ENCODE results near the gene PUDP. TPM values are rescaled to one million over a fixed set of nuclear protein-coding genes. Genes with fewer than 3 reads are reported as not detected.
"Not testable (repeated sequence)": the region's sequence is repeated elsewhere in the genome, so short reads cannot be mapped to it uniquely, and the experiment has no call there.

The PUDP gene
- total RNA-seq, 2 donors from 2014 or later: 3.4 to 12.7 TPM

DNA sequence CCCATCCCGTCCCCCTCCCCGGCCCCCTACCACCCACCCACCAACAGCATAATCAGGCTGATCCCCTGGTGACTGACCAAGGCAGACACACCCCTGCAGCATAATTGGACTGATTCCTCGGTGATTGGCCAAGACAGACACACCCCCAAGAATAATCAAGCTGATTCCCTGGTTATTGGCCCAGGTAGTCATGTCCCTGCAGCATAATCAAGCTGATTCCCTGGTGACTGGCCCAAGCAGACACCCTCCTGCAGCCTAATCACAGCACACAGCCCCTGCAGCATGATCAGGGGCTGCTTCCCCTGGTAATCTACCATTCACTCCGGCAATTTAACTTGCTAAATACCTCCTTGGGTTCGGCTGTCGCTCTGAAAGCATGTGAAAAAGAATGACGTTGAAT, 47.9 kb downstream of the PUDP start:
- Histone ChIP-seq H3K27me3 (replicated peaks; ENCODE audit: insufficient read depth) (no peaks in the 10 kb centered on the region), H3K27ac (no peak overlapping the region), H3K4me3 (no peak overlapping the region), H3K9me3 (no peaks in the 10 kb centered on the region), H3K36me3 (no peaks in the 10 kb centered on the region), H3K4me1 (ENCODE audit: control insufficient read depth in 1 of 2, low read depth in 2 of 2) (no peaks in the 10 kb centered on the region)
- ATAC-seq (ENCODE audit: insufficient number of reproducible peaks, low FRiP score, low read depth) (no peak), DNase-seq (ENCODE audit: low spot score) (no peak)
- TF ChIP-seq, protein P1, sequence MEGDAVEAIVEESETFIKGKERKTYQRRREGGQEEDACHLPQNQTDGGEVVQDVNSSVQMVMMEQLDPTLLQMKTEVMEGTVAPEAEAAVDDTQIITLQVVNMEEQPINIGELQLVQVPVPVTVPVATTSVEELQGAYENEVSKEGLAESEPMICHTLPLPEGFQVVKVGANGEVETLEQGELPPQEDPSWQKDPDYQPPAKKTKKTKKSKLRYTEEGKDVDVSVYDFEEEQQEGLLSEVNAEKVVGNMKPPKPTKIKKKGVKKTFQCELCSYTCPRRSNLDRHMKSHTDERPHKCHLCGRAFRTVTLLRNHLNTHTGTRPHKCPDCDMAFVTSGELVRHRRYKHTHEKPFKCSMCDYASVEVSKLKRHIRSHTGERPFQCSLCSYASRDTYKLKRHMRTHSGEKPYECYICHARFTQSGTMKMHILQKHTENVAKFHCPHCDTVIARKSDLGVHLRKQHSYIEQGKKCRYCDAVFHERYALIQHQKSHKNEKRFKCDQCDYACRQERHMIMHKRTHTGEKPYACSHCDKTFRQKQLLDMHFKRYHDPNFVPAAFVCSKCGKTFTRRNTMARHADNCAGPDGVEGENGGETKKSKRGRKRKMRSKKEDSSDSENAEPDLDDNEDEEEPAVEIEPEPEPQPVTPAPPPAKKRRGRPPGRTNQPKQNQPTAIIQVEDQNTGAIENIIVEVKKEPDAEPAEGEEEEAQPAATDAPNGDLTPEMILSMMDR (IDR thresholded peaks at IDR 0.05): no peak

DNA sequence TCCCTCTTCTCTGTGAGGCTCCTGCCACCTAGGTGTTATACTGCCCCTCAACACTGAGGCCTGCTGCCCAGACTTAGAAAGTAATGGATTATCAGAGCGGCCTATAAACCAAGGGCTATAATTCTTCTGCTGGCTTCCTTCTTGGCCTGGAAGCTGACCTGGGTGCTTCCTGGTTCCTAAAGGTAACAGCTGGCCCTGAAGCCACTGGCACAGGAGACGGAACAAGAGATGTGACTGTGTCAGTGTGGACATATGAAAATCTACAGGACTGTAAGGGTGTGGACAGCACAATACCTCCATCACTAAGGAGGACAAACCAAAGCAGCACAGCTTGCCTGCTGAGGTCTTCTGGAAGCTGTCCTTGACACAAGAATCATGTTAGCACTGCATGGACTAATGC, 52.3 kb downstream of the PUDP start:
- not testable (repeated sequence) for ATAC-seq (ENCODE audit: insufficient number of reproducible peaks, low FRiP score, low read depth); H3K9me3 ChIP-seq; H3K4me3 ChIP-seq; H3K4me1 ChIP-seq (ENCODE audit: control insufficient read depth in 1 of 2, low read depth in 2 of 2); H3K27ac ChIP-seq; H3K27me3 ChIP-seq (replicated peaks; ENCODE audit: insufficient read depth); DNase-seq (ENCODE audit: low spot score); H3K36me3 ChIP-seq

DNA sequence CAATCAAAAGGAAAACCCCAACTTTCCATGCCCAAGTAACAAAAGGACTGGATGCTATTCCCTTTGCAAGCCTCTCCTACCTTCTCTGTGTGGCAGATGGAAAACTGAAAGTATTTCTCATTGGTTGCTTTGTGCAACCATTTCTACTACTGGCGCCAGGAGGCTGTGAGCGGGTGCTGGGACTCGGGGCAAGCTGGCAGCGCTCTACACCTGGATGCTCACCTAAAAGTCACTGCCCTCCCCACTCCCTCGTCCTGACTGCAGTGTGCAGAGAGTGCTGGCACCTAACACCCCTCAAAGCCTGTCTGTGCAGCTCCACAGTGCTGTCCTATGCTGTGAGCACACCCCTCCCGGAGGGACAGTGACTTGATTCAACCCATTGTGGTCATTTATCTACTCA, 54.6 kb downstream of the PUDP start:
- TF ChIP-seq, protein P1 (IDR thresholded peaks at IDR 0.05): no peak
- ATAC-seq (ENCODE audit: insufficient number of reproducible peaks, low FRiP score, low read depth): no peak
- H3K27ac ChIP-seq: no peak overlapping the region
- H3K4me1 ChIP-seq (ENCODE audit: control insufficient read depth in 1 of 2, low read depth in 2 of 2): no peaks in the 10 kb centered on the region
- H3K36me3 ChIP-seq: no peaks in the 10 kb centered on the region
- no peaks in the 10 kb centered on the region for H3K9me3 ChIP-seq
- no peaks in the 10 kb centered on the region for H3K27me3 ChIP-seq (replicated peaks; ENCODE audit: insufficient read depth)
- H3K4me3 ChIP-seq: no peak overlapping the region
- no peak for DNase-seq (ENCODE audit: low spot score)

DNA sequence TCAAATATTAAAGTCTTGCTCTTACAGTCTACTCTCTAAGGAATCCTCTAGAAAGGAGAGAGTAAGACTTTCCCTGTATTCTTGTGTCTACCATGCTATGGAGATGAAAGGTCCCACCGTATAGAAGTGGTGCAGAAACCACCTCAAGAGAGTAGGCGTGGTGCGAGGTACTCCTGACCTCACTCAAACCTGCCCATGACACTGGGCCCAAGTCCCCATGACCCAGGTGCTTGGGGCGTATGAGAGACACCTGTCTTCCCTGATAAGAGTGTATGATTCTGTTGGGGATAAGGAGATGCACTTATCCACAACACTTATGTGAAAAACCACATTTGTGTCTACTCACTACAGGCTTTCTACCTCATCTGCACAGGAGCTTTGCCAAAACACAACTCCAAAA, 55.4 kb downstream of the PUDP start:
- Histone ChIP-seq H3K27ac (no peak overlapping the region), H3K36me3 (no peaks in the 10 kb centered on the region), H3K4me1 (ENCODE audit: control insufficient read depth in 1 of 2, low read depth in 2 of 2) (no peaks in the 10 kb centered on the region), H3K4me3 (no peak overlapping the region), H3K27me3 (replicated peaks; ENCODE audit: insufficient read depth) (no peaks in the 10 kb centered on the region), H3K9me3 (no peaks in the 10 kb centered on the region)
- no peak for DNase-seq (ENCODE audit: low spot score)
- ATAC-seq (ENCODE audit: insufficient number of reproducible peaks, low FRiP score, low read depth): no peak
- TF ChIP-seq, protein P1 (IDR thresholded peaks at IDR 0.05): no peak

DNA sequence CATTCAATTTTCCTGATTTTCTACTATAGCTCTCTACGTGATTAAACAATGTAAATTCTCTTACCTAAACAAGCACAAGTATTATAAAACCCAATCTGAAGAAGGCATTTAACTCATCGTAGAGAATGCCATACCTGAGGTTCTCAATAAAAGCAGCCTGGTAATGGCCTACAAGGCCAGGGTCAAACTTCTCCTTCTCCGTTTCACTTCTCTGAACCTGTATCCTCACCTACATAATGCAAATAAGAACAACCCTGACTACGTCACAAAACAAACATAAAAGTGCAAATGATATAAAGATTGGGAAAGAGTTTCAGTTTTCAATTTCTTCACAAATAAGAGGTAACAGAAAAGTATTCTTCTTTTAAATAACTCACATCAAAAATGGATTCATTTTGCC, 56.0 kb downstream of the PUDP start:
- ATAC-seq (ENCODE audit: insufficient number of reproducible peaks, low FRiP score, low read depth): no peak
- no peak for DNase-seq (ENCODE audit: low spot score)
- Histone ChIP-seq H3K9me3 (no peaks in the 10 kb centered on the region), H3K27me3 (replicated peaks; ENCODE audit: insufficient read depth) (no peaks in the 10 kb centered on the region), H3K27ac (no peak overlapping the region), H3K4me3 (no peak overlapping the region), H3K36me3 (no peaks in the 10 kb centered on the region), H3K4me1 (ENCODE audit: control insufficient read depth in 1 of 2, low read depth in 2 of 2) (no peaks in the 10 kb centered on the region)
- TF ChIP-seq, protein P1 (IDR thresholded peaks at IDR 0.05): no peak

DNA sequence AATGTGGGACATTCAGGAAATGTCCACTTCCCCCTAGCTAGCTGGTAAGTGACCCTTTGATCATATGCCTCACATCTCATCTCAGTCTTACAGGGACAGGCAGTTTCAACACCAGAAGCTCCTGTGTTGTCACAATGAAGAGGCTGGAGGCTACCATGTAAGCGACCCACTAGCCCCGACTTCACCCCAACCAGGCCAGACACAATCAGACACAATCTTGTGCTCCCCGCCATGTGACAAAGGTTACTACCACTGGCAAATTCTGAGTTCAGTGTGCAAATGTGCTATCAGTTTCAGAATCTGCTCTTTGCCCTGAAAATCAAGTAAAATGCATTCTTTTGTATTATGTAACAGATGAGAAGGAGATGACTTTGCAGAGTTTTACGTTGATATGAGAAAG, 57.3 kb downstream of the PUDP start:
- Histone ChIP-seq H3K27ac (no peak overlapping the region), H3K27me3 (replicated peaks; ENCODE audit: insufficient read depth) (no peaks in the 10 kb centered on the region), H3K36me3 (no peaks in the 10 kb centered on the region), H3K4me3 (no peak overlapping the region), H3K9me3 (no peaks in the 10 kb centered on the region), H3K4me1 (ENCODE audit: control insufficient read depth in 1 of 2, low read depth in 2 of 2) (no peaks in the 10 kb centered on the region)
- TF ChIP-seq, protein P1 (IDR thresholded peaks at IDR 0.05): no peak
- no peak for DNase-seq (ENCODE audit: low spot score)
- ATAC-seq (ENCODE audit: insufficient number of reproducible peaks, low FRiP score, low read depth): no peak

All from thoracic aorta (tissue), 2 donors.